Measurements from ENCODE around the gene FAT3. TPM values are rescaled to one million over a fixed set of nuclear protein-coding genes. Genes with fewer than 3 reads are reported as not detected.

FAT3 gene
- total and polyA plus RNA-seq, 12 donors = 0.02 to 2.4 (median 0.11) TPM

- Histone ChIP-seq H3K9me3 (peaks cover 0 to 7% (median 0%) of the 10 kb centered on the region in 11 donors), H3K36me3 (no peaks in the 10 kb centered on the region), H3K27me3 (peaks cover 0 to 12% (median 4%) of the 10 kb centered on the region in 7 donors), H3K4me1 (no peaks in the 10 kb centered on the region), H3K4me3 (no peak overlapping the region), H3K27ac (no peak overlapping the region)
- DNase-seq (no peak), ATAC-seq (no peak)
- TF ChIP-seq CTCF (IDR thresholded peaks at IDR 0.05) = no peak
- intact Hi-C loops (cut with DNase I) = no loop called here
Observed at GRCh38 chr11:92246630-92247029, 22.0 kb downstream of the FAT3 start.

GRCh38 chr11:92249156-92249753, 24.6 kb downstream of the FAT3 start:
- no peaks in the 10 kb centered on the region for H3K4me1 ChIP-seq
- H3K27me3 ChIP-seq = peaks cover 0 to 6% (median 3%) of the 10 kb centered on the region in 7 donors
- WGBS, 2 donors = 65 to 68% methylated on average over 7 of the region's 7 CpGs
- H3K4me3 ChIP-seq = no peak overlapping the region
- no peak overlapping the region for H3K27ac ChIP-seq
- peaks cover 0 to 7% (median 0%) of the 10 kb centered on the region in 11 donors for H3K9me3 ChIP-seq
- intact Hi-C loops (cut with DNase I) = no loop called here
- DNase-seq (no peak), ATAC-seq (no peak)
- TF ChIP-seq CTCF (IDR thresholded peaks at IDR 0.05) = no peak
- H3K36me3 ChIP-seq = no peaks in the 10 kb centered on the region

GRCh38 chr11:92251980-92252379, 27.4 kb downstream of the FAT3 start:
- 71 to 94% methylated on average over 1 of the region's 1 CpG for WGBS, 2 donors
- Histone ChIP-seq H3K27ac (no peak overlapping the region), H3K4me1 (no peaks in the 10 kb centered on the region), H3K36me3 (no peaks in the 10 kb centered on the region), H3K4me3 (no peak overlapping the region), H3K27me3 (no peaks in the 10 kb centered on the region), H3K9me3 (no peaks in the 10 kb centered on the region)
- intact Hi-C loops (cut with DNase I) = no loop called here
- ATAC-seq (no peak), DNase-seq (no peak)
- no peak for TF ChIP-seq CTCF (IDR thresholded peaks at IDR 0.05)

GRCh38 chr11:92253421-92253820, 28.8 kb downstream of the FAT3 start:
- ATAC-seq = no peak
- H3K27me3 ChIP-seq = no peaks in the 10 kb centered on the region

More at GRCh38 chr11:92253421-92253820, 28.8 kb downstream of the FAT3 start:
- 80 to 97% methylated on average over 1 of the region's 1 CpG for WGBS, 2 donors
- intact Hi-C loops (cut with DNase I) = no loop called here
- Histone ChIP-seq H3K36me3 (no peaks in the 10 kb centered on the region), H3K27ac (no peak overlapping the region), H3K9me3 (no peaks in the 10 kb centered on the region), H3K4me1 (no peaks in the 10 kb centered on the region), H3K4me3 (no peak overlapping the region)
- DNase-seq = no peak
- TF ChIP-seq CTCF (IDR thresholded peaks at IDR 0.05) = no peak

Data from heart right ventricle (tissue), 16 donors.